HG03558 (cell line): Measurements from ENCODE around the gene ARL3.

Experiments
- ATAC-seq: cut with Tn5 transposase; IDR thresholded peaks from one replicate; pipeline ENCODE4 v1.9.1; 2021; ENCODE audit warnings: moderate number of reproducible peaks; ENCODE audit not compliant: unreplicated experiment; ENCODE audit errors: extremely low read depth

The ARL3 gene

GRCh38 chr10:102644646-102645387 lies 69.4 kb downstream of the ARL3 start:
- no peak for ATAC-seq

GRCh38 chr10:102644066-102644645 lies 70.0 kb downstream of the ARL3 start, which contains the start of gene TRIM8:
Gene TRIM8, plus strand, starts transcription at chr10:102644479. Its CDS starts 139 bp downstream, at chr10:102644618.
- ATAC-seq, result no peak

GRCh38 chr10:102643336-102644065 lies 70.7 kb downstream of the ARL3 start:
- no peak for ATAC-seq

GRCh38 chr10:102642736-102643335 lies 71.4 kb downstream of the ARL3 start:
- no peak for ATAC-seq

- no peak for ATAC-seq
These were observed 72.1 kb downstream of the ARL3 start for GRCh38 chr10:102641880-102642735.

GRCh38 chr10:102641402-102641801 lies 72.8 kb downstream of the ARL3 start:
- ATAC-seq, result no peak

GRCh38 chr10:102639537-102639936 lies 74.7 kb downstream of the ARL3 start:
- no peak for ATAC-seq

- no peak for ATAC-seq
These were observed 78.8 kb downstream of the ARL3 start for GRCh38 chr10:102635377-102635776.

GRCh38 chr10:102634686-102635085 lies 79.5 kb downstream of the ARL3 start:
- ATAC-seq, result no peak

- ATAC-seq, result no peak
These were observed 80.3 kb downstream of the ARL3 start for GRCh38 chr10:102633848-102634247.

- no peak for ATAC-seq
These were observed 80.9 kb downstream of the ARL3 start for GRCh38 chr10:102633287-102633686.

GRCh38 chr10:102632394-102633111 lies 81.6 kb downstream of the ARL3 start:
- no peak for ATAC-seq

GRCh38 chr10:102631525-102632393 lies 82.4 kb downstream of the ARL3 start:
- ATAC-seq, result no peak

- ATAC-seq, result no peak
These were observed 83.5 kb downstream of the ARL3 start for GRCh38 chr10:102630663-102631062.

GRCh38 chr10:102629661-102630614 lies 84.3 kb downstream of the ARL3 start:
- no peak for ATAC-seq

- no peak for ATAC-seq
These were observed 85.7 kb downstream of the ARL3 start for GRCh38 chr10:102628451-102628911.

GRCh38 chr10:102627736-102628293 lies 86.4 kb downstream of the ARL3 start:
- no peak for ATAC-seq
